ENCODE data around the gene DGKI.

The DGKI gene

DNA sequence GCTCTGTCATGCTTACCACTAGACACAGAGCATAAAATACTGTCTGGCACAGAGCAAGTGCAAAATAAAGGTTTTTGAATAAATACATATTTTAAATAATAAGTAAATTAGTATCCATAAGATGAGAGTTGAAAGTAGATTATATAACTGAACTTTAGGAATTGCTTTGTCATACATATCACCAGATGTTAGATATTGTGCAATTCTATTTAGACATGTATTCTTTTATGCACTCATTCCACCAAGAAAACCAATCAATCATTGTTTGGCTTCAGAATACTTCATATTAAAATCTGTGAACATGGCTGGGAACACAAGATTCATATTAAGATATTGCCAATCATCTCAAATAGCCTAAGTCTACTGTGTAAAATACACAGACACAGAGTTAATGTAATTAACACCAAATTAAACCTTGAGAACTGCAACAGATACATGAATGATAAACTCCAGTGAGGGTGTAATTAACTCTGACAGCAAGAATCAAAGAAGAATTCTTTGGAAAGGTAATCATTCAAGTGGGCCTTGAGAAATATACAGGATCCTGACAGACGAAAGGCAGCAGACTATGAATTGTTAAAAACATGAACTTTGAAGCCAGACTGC, 302.2 kb downstream of the DGKI start:
- no peak for DNase-seq (ENCODE audit: low read depth, low spot score)

DNA sequence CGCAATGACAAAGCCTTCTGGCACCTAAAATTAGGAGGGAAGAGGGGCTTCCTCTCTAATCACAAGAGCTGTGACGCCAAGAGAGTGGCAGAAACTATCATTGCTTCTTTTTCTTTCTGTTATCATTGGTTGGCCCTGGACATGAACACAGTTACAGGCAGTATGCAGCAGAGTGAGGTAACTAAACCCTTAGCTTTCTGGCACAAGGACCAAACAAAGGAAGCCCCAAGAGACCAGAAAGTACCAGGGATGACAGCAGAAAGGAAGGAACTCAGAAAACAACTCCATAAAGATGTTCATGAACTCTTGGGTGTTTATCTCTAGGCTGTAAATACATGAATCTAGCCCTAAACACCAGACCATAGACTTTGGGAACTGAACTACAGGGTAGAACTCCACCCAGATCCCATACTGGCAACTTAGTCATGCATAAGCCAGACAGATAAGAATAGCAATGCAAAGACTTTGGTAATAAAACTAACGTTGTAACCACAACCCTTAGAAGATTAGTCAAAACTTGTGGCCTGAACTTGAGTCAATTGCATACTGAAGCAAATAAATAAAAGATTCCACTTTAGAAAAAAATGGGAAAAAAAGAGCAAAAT, 307.6 kb downstream of the DGKI start:
- no peak for DNase-seq (ENCODE audit: low read depth, low spot score)

DNA sequence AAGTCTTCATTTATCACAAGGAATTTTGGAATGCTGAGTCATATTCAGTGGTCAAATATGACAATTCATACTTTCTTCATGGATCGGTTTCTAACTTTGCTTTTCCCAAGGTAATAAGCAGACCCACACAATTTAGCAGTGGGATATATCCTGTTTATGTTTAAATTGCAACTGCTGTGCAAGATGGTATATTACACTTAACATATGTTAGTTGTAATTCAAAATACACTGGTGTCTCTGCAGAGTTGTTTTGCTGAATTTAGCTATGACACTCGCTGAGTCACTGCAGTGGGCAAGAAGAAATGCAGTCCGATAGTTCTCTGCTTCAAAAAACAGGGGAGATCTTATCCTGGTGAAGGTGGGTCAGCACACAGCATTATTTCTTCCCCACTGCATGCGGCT, 308.4 kb downstream of the DGKI start:
- DNase-seq (ENCODE audit: low read depth, low spot score): no peak

GRCh38 chr7:137535579-137535978, 311.2 kb downstream of the DGKI start:
- DNase-seq (ENCODE audit: low read depth, low spot score): no peak

GRCh38 chr7:137531671-137532070, 315.1 kb downstream of the DGKI start:
- no peak for DNase-seq (ENCODE audit: low read depth, low spot score)

DNA sequence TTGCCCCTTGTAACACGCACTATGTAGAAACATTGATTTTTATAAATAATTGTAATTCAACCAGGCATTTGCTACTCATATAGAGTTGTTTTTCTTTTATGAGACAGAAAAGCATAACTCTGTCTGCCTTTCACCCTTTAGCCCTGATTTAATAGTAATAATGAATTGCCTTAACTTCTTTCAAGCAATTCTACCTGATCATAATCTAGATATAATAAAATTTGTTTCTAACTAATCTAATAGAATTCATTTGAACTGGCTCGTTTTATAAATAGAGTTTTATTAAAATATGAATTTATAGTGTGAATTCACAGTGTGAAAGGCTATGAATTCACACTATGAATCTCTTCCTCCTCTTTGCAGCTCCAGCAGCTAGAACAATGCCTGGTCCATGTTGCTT, 319.1 kb downstream of the DGKI start:
- no peak for DNase-seq (ENCODE audit: low read depth, low spot score)

- no peak for DNase-seq (ENCODE audit: low read depth, low spot score)
Measured at GRCh38 chr7:137523171-137523570, 323.6 kb downstream of the DGKI start.

- DNase-seq (ENCODE audit: low read depth, low spot score): no peak
Measured at GRCh38 chr7:137521451-137521850, 325.3 kb downstream of the DGKI start.

DNA sequence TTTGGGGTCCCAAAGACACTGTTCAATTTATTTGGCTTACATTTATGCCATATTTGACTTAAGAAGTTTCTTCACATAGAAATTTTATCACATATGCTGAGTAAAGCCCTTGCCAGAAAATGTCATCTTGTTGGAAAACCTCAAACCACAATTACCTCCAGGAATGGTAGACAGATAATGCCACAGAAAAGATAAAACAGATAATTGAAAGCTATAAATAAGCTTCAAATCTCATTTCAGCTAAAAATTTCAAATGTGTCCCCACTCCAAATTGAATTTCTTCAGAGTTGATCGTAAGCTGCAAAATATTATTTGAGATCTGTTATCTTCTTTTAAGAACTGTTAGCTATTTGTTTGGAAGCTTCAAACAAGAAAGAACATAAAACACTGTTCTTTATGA, 326.8 kb downstream of the DGKI start:
- DNase-seq (ENCODE audit: low read depth, low spot score): no peak

- no peak for DNase-seq (ENCODE audit: low read depth, low spot score)
Measured at GRCh38 chr7:137519181-137519691, 327.5 kb downstream of the DGKI start.

GRCh38 chr7:137513091-137513490, 333.7 kb downstream of the DGKI start:
- DNase-seq (ENCODE audit: low read depth, low spot score): no peak

GRCh38 chr7:137507096-137507495, 339.7 kb downstream of the DGKI start:
- DNase-seq (ENCODE audit: low read depth, low spot score): no peak

DNA sequence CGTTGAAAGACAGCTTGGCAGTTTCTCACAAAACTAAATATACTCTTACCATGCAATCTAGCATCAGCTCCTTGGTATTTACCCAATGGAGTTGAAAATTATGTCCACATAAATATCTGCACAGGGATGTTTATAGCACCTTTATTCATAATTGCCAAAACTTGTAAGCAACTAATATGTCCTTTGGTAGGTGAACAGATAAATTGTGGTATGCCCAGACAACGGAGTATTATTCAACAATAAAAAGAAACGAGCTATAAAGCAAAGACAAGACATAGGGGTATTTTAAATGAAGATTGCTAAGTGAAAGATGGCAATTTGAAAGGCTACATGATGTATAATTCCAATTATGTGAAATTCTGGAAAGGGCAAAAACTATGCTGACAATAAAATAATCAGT, 340.7 kb downstream of the DGKI start:
- DNase-seq (ENCODE audit: low read depth, low spot score): no peak

- DNase-seq (ENCODE audit: low read depth, low spot score): no peak
Measured at GRCh38 chr7:137501562-137501961, 345.2 kb downstream of the DGKI start.

DNA sequence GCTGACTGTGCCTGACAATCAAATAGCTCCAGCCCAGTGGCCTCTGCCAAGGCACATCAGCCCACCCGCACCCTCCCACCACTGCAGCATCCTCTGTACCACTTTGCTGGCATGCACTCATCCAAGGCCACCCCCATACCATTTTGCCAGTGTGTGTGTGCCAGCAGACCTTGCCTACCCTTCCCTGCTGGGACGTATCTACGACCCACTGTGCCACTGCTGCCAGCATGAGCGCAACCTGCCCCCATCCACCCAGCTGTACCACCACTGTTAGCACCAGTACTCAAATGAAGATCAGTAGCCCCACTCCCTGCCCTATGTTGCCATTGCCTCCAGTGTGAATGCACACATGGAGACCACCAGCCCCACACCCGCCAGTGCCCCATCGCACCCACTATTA, 353.9 kb downstream of the DGKI start:
- no peak for DNase-seq (ENCODE audit: low read depth, low spot score)

GRCh38 chr7:137489880-137490279, 356.9 kb downstream of the DGKI start:
- DNase-seq (ENCODE audit: low read depth, low spot score): no peak

DNA sequence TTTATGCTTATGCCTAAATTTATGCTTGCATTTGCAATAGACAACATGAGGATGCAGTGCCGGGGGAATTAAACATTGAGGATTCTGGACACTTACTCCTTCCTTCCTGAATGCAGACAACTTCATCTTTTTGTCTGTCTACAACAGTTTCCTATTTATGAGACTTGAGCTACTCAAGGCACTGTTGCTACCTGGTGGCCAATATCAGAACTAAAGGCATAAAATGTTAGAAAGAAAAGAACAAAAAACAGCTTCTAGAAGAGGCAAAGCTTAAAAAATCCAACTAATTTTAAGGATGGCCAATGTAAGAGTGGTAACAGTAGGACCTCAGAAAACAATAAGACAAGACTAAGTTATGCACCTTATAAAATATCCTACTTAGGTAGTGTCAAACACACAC, 358.7 kb downstream of the DGKI start:
- no peak for DNase-seq (ENCODE audit: low read depth, low spot score)

DNA sequence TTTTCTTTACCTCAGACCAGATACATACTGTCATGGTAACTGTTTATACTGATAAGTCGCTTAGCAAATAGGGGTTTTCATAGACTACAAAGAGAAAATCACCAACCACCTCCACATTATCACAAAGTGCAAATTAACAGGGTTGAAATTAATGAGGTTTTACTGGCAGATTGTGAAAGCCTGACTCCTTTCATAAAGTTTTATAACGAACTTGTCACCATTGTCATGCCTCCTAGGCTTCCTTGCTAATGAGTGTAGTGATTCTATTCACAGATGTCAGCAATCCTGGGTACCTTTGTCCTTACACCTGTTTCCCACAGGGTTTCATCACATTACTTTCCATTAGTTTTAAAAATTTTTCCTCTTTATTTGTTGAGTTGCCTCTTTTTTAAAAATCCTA, 361.0 kb downstream of the DGKI start:
- DNase-seq (ENCODE audit: low read depth, low spot score): no peak

DNA sequence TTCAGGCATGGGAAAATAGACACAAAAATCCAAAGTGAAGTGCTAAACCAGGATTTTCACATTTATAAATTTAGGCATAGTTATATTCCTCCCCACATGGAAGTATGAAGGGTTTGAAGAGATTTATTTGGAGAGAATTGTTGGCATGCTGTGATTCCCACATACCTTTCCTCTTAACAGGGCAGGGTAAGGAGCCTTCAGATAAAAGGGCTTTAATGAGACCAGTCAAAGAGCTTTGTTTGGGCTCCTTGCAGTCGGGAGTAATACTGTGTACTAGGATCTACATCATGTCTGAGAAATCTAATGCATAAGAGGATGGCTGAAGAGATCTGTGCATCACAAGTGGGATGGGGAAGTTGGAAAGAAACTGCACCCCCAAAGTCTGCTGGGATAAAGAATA, 362.4 kb downstream of the DGKI start:
- no peak for DNase-seq (ENCODE audit: low read depth, low spot score)

- no peak for DNase-seq (ENCODE audit: low read depth, low spot score)
Measured at GRCh38 chr7:137482466-137482865, 364.3 kb downstream of the DGKI start.

- DNase-seq (ENCODE audit: low read depth, low spot score): no peak
Measured at GRCh38 chr7:137480824-137481365, 365.9 kb downstream of the DGKI start.

DNA sequence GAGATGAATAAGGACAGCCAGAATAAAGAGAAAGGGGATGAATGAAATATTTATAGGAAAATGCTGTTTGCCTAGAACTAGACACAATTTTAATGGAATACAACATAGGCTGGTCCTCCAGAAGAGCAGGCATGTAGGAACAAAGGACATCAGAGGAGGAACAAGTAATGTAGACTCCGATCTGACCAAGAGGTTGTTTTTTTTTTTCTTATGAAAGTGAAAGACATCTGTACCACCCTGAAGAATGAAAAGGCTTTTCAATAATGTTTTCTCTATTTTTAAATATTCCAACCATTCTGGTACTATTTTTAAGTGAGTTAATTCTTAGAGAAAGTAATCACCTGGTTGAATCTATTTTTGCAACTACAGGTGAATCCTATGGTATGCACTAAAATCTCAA, 366.4 kb downstream of the DGKI start:
- no peak for DNase-seq (ENCODE audit: low read depth, low spot score)

DNA sequence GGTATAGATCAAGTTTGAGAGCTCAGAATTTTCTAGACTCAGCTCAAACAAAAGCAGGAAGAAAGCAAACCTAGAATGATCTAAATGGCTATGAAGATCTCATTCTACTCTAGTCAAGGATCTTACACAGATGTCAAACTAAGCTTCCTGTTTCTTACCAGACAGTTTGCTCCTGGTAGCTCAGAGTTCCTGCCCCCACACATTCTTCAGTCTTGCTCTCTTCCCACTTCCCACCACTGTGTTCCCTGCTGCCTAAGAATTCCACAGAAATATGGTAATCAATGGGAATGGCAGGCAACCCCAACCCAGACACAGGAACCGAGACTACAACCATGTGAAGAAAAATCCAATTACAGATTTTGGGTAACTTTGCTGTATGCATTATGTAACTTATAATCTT, 369.8 kb downstream of the DGKI start:
- DNase-seq (ENCODE audit: low read depth, low spot score): no peak
